Measurements from ENCODE around the gene STAT3.
"Not testable (repeated sequence)": the region's sequence is repeated elsewhere in the genome, so short reads cannot be mapped to it uniquely, and the experiment has no call there.

The STAT3 gene

GRCh38 chr17:42312285-42313130, 75.7 kb downstream of the STAT3 start:
- DNase-seq: no peak

- no peak for DNase-seq
Observed at GRCh38 chr17:42312035-42312284, 76.3 kb downstream of the STAT3 start.

- DNase-seq: no peak
Observed at GRCh38 chr17:42311240-42312034, 76.8 kb downstream of the STAT3 start.

- DNase-seq: no peak
Observed at GRCh38 chr17:42310787-42311215, 77.4 kb downstream of the STAT3 start.

- no peak for DNase-seq
Observed at GRCh38 chr17:42309986-42310786, 78.1 kb downstream of the STAT3 start.

GRCh38 chr17:42309142-42309541, 79.1 kb downstream of the STAT3 start:
- no peak for DNase-seq

GRCh38 chr17:42308446-42308845, 79.8 kb downstream of the STAT3 start:
- DNase-seq: no peak

GRCh38 chr17:42307362-42307927, 80.8 kb downstream of the STAT3 start:
- no peak for DNase-seq

GRCh38 chr17:42306385-42306667, 81.9 kb downstream of the STAT3 start:
- no peak for DNase-seq

- DNase-seq: no peak
Observed at GRCh38 chr17:42305543-42306384, 82.5 kb downstream of the STAT3 start.

- not testable (repeated sequence) for DNase-seq
Observed at GRCh38 chr17:42305031-42305330, 83.3 kb downstream of the STAT3 start.

- DNase-seq: no peak
Observed at GRCh38 chr17:42304187-42305030, 83.8 kb downstream of the STAT3 start.

- no peak for DNase-seq
Observed at GRCh38 chr17:42303694-42304093, 84.5 kb downstream of the STAT3 start.

- no peak for DNase-seq
Observed at GRCh38 chr17:42301022-42301421, 87.2 kb downstream of the STAT3 start.

- DNase-seq: not testable (repeated sequence)
Observed at GRCh38 chr17:42299913-42300312, 88.3 kb downstream of the STAT3 start.

- not testable (repeated sequence) for DNase-seq
Observed at GRCh38 chr17:42299361-42299760, 88.9 kb downstream of the STAT3 start.

- DNase-seq: not testable (repeated sequence)
Observed at GRCh38 chr17:42297775-42298174, 90.5 kb downstream of the STAT3 start.

GRCh38 chr17:42296012-42296411, 92.2 kb downstream of the STAT3 start:
- no peak for DNase-seq

- no peak for DNase-seq
Observed at GRCh38 chr17:42294469-42295398, 93.5 kb downstream of the STAT3 start.

- no peak for DNase-seq
Observed at GRCh38 chr17:42291129-42291528, 97.1 kb downstream of the STAT3 start.

All from SHP77 treated with DMSO at 0.1 percent for 48 hours (cell line).